Gastroesophageal sphincter (tissue), 3 donors: ENCODE data around the gene GLE1.

Experiments
- POLR2A ChIP-seq, 2 donors: fragments of 450-650 bp; IDR thresholded peaks; one replicate each; pipeline ENCODE4 v1.6.1; 2017; ENCODE audit warnings: antibody characterized with exemption in 2 of 2, mild to moderate bottlenecking in 2 of 2, moderate library complexity in 1 of 2
- TF ChIP-seq, protein P1 (sequence below), 4 experiments: fragments of 200-600 bp in 2 of 4; fragments of 450-650 bp in 2 of 4; sonication (generic) in 1 of 4; IDR thresholded peaks; one replicate each; pipeline ENCODE4 v1.5.1; 2017 to 2019; ENCODE audit warnings: antibody characterized with exemption in 4 of 4, mild to moderate bottlenecking in 2 of 4, moderate library complexity in 2 of 4

DNA sequence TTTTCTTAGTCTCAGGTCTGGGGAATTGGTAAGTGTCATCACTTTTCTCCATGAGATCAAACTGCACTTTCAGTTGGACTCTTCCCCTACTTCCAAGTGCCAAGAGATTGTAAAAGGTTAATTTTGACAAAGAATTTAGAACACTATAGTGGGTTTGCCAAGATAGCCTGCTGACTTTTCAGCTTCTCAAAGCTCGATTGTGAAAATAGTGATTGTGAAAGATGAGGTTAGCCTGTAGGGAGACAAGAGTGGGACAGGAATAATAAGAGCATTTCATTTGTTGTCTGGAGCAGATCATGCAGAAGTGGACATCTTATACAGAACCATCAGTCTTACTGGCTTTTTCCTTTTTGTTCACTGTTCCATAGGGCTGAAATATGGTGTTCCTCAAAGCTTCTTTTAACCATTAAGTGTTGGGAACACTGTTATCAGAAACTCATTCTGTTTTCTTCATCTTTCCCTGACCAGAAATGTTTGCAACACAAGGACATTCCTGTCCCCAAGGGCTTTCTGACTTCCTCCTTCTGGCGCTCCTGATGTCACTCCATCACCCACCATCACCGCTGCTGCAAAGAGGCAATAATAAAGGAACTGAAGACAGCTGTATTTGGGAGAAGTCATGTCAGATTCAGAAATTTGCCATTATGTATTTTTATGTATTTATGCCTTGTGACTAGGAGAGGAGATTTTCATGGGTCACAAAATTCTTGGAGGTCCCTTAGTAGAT is 36.3 kb downstream of the GLE1 start:
- TF ChIP-seq, protein P1, sequence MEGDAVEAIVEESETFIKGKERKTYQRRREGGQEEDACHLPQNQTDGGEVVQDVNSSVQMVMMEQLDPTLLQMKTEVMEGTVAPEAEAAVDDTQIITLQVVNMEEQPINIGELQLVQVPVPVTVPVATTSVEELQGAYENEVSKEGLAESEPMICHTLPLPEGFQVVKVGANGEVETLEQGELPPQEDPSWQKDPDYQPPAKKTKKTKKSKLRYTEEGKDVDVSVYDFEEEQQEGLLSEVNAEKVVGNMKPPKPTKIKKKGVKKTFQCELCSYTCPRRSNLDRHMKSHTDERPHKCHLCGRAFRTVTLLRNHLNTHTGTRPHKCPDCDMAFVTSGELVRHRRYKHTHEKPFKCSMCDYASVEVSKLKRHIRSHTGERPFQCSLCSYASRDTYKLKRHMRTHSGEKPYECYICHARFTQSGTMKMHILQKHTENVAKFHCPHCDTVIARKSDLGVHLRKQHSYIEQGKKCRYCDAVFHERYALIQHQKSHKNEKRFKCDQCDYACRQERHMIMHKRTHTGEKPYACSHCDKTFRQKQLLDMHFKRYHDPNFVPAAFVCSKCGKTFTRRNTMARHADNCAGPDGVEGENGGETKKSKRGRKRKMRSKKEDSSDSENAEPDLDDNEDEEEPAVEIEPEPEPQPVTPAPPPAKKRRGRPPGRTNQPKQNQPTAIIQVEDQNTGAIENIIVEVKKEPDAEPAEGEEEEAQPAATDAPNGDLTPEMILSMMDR (IDR thresholded peaks at IDR 0.05) = no peak
- TF ChIP-seq POLR2A (IDR thresholded peaks at IDR 0.05) = no peak
